Neural progenitor cell (in vitro differentiated cells): ENCODE measurements around the gene DYNLRB1. TPM values are rescaled to one million over a fixed set of nuclear protein-coding genes. Genes with fewer than 3 reads are reported as not detected.

Source experiments
- DNase-seq: peaks from one replicate; pipeline ENCODE4 v3.0.0-alpha.2; 2016; ENCODE audit warnings: low spot score
- H2AFZ ChIP-seq: fragments of 200-600 bp; sonication (generic); replicated peaks from 2 replicates; pipeline ENCODE4 v1.6.1; 2016; ENCODE audit warnings: antibody characterized with exemption
- H3F3A ChIP-seq: fragments of 200-600 bp; sonication (generic); 2 replicates; pipeline ENCODE4 v1.6.1; 2016; ENCODE audit warnings: antibody characterized with exemption, low read depth
- H3K27ac ChIP-seq: fragments of 200-600 bp; sonication (generic); 2 replicates; pipeline ENCODE4 v1.5.1; 2016; ENCODE audit warnings: mild to moderate bottlenecking
- H3K27me3 ChIP-seq: fragments of 200-600 bp; sonication (generic); 2 replicates; pipeline ENCODE4 v1.6.1; 2016; ENCODE audit warnings: mild to moderate bottlenecking, moderate library complexity
- H3K36me3 ChIP-seq: fragments of 200-600 bp; sonication (generic); 2 replicates; pipeline ENCODE4 v1.5.1; 2016
- H3K4me1 ChIP-seq: fragments of 200-600 bp; sonication (generic); 2 replicates; pipeline ENCODE4 v1.6.1; 2016; ENCODE audit warnings: mixed run types
- H3K4me2 ChIP-seq: fragments of 200-600 bp; sonication (generic); 2 replicates; pipeline ENCODE4 v1.6.1; 2016
- H3K4me3 ChIP-seq: fragments of 200-600 bp; sonication (generic); 2 replicates; pipeline ENCODE4 v1.5.1; 2016
- H3K79me2 ChIP-seq: fragments of 200-600 bp; sonication (generic); 2 replicates; pipeline ENCODE4 v1.6.1; 2016; ENCODE audit warnings: low read depth
- H3K9ac ChIP-seq: fragments of 200-600 bp; sonication (generic); 2 replicates; pipeline ENCODE4 v1.6.1; 2016
- H3K9me3 ChIP-seq: fragments of 200-600 bp; sonication (generic); 2 replicates; pipeline ENCODE4 v1.5.1; 2016; ENCODE audit warnings: low read depth
- H4K20me1 ChIP-seq: fragments of 200-600 bp; sonication (generic); 2 replicates; pipeline ENCODE4 v1.6.1; 2016; ENCODE audit warnings: low read depth
- H3K27ac Mint-ChIP-seq: 3 replicates; pipeline ENCODE4 v1.8.0; 2021; ENCODE audit warnings: mixed read lengths
- H3K27me3 Mint-ChIP-seq: 2 replicates; pipeline ENCODE4 v1.8.0; 2022; ENCODE audit warnings: low read depth, mild to moderate bottlenecking, inconsistent platforms, moderate library complexity, mixed read lengths; ENCODE audit not compliant: insufficient read depth
- H3K36me3 Mint-ChIP-seq: 3 replicates; pipeline ENCODE4 v1.8.0; 2021; ENCODE audit warnings: mixed read lengths
- H3K4me1 Mint-ChIP-seq: 3 replicates; pipeline ENCODE4 v1.8.0; 2021; ENCODE audit warnings: mixed read lengths
- H3K4me3 Mint-ChIP-seq: 3 replicates; pipeline ENCODE4 v1.8.0; 2021; ENCODE audit warnings: mild to moderate bottlenecking, moderate library complexity, mixed read lengths
- H3K9me3 Mint-ChIP-seq: 3 replicates; pipeline ENCODE4 v1.8.0; 2020; ENCODE audit warnings: mixed read lengths
- CTCF ChIP-seq: fragments of 200-600 bp; sonication (generic); IDR thresholded peaks from 2 replicates; pipeline ENCODE4 v1.5.1; 2017; ENCODE audit warnings: antibody characterized with exemption, mild to moderate bottlenecking
- EZH2 ChIP-seq: fragments of 200-600 bp; sonication (generic); IDR thresholded peaks from 2 replicates; pipeline ENCODE4 v1.6.1; 2017; ENCODE audit warnings: antibody characterized with exemption, mild to moderate bottlenecking, moderate library complexity
- EZH2phosphoT487 ChIP-seq: fragments of 200-600 bp; sonication (generic); IDR thresholded peaks from 2 replicates; pipeline ENCODE4 v1.6.1; 2017; ENCODE audit warnings: antibody characterized with exemption
- total RNA-seq: library from RNA; depleted of rRNA; stranded (reverse); fragments of >200 nt; gene quantifications from 2 replicates; pipeline ENCODE4 v1.2.3, GENCODE V29; 2015; ENCODE audit warnings: low replicate concordance

DYNLRB1 gene
- total RNA-seq, 1 donor from 2014 or later: 73.1 TPM

DNA sequence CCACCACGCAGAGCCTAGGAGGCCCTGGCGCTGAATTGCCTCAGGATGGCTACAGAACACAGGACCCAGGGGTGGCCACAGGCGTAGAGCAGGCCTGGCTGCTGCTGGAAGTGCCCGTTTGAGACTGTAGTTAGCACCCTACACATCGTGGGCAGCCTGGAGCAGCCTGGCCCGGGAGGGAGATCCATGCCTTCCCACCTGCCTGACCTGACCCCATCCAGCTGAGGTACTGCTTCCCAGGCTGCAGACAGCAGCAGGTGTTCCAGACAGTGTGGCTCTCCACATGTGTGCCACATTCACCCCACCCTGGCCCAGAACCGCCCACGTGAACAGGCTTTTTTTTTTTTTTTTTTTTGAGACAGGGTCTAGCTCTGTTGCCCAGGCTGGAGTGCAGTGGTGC, 21.4 kb downstream of the DYNLRB1 start:
- H3K27me3 ChIP-seq: no peaks in the 10 kb centered on the region
- H3K9ac ChIP-seq: no peak overlapping the region
- H3K4me1 ChIP-seq: no peaks in the 10 kb centered on the region
- H3K27me3 Mint-ChIP-seq: peaks cover 4% of the 10 kb centered on the region
- peaks cover 6% of the 10 kb centered on the region for H3K4me1 Mint-ChIP-seq
- no peaks in the 10 kb centered on the region for H3K9me3 ChIP-seq
- peaks cover 38% of the 10 kb centered on the region for H4K20me1 ChIP-seq
- peaks cover 3% of the 10 kb centered on the region for H3F3A ChIP-seq
- no peaks in the 10 kb centered on the region for H3K79me2 ChIP-seq
- no peaks in the 10 kb centered on the region for H3K36me3 ChIP-seq
- H3K4me3 Mint-ChIP-seq: no peak overlapping the region
- H3K4me2 ChIP-seq: no peak overlapping the region
- H3K36me3 Mint-ChIP-seq: peaks cover 37% of the 10 kb centered on the region
- no peak overlapping the region for H3K27ac Mint-ChIP-seq
- TF ChIP-seq EZH2phosphoT487 (no peak), EZH2 (no peak), CTCF (no peak)
- DNase-seq: no peak
- no peak overlapping the region for H2AFZ ChIP-seq
- no peak overlapping the region for H3K27ac ChIP-seq
- no peak overlapping the region for H3K4me3 ChIP-seq
- H3K9me3 Mint-ChIP-seq: no peaks in the 10 kb centered on the region

DNA sequence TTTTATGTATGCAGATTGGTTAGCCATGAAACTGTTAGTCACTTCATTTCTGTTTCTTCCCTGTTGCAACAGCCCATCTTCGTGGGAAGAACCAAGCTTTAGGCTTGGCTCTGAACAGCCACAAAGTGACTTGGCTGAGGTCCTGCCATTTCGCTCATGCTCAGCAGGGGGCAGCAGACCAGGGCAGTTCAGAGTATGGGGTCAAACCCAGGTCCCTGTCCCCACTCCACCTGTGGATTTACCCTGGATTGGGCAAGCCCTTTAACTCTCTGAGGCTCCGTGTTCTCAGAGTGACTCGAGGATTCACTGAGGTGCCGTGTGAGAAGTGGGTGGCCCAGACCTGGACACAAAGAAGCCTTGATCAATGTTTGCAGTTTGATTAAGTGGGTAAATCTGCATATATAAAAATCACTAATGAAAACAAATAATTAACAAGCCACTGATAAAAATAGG, 22.5 kb downstream of the DYNLRB1 start:
- peaks cover 4% of the 10 kb centered on the region for H3K27me3 Mint-ChIP-seq
- H3K9me3 ChIP-seq: no peaks in the 10 kb centered on the region
- H3K27me3 ChIP-seq: no peaks in the 10 kb centered on the region
- no peak overlapping the region for H3K27ac Mint-ChIP-seq
- peak; percentile 62 for DNase-seq
- H3K4me1 Mint-ChIP-seq: peaks cover 7% of the 10 kb centered on the region
- no peaks in the 10 kb centered on the region for H3K4me1 ChIP-seq
- no peaks in the 10 kb centered on the region for H3K9me3 Mint-ChIP-seq
- no peak overlapping the region for H3K9ac ChIP-seq
- H3K4me3 Mint-ChIP-seq: no peak overlapping the region
- H2AFZ ChIP-seq: no peak overlapping the region
- H3K36me3 Mint-ChIP-seq: peaks cover 38% of the 10 kb centered on the region
- H4K20me1 ChIP-seq: peaks cover 27% of the 10 kb centered on the region
- H3K36me3 ChIP-seq: no peaks in the 10 kb centered on the region
- no peaks in the 10 kb centered on the region for H3K79me2 ChIP-seq
- no peak overlapping the region for H3K4me3 ChIP-seq
- TF ChIP-seq CTCF (peak; percentile 79), EZH2 (no peak)
- H3F3A ChIP-seq: peaks cover 6% of the 10 kb centered on the region
- no peak overlapping the region for H3K4me2 ChIP-seq
- no peak overlapping the region for H3K27ac ChIP-seq

DNA sequence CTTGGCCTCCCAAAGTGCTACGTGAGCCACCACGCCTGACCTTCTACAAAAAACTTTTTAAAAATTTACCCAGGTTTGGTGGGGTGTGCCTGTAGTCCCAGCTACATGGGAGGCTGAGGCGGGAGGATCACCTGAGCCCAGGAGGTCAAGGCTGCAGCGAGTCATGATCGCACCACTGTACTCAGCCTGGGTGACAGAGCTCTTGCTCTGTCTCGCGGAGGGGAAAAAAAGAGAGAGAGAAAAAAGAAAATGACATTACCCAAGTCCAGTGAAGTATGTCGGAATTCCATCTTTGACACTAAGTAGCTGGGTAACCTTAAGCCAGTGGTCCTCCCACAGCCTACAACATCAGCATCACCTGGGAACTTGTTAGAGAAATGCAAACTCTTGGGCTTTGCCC, 23.5 kb downstream of the DYNLRB1 start:
- Histone ChIP-seq H3F3A (peaks cover 13% of the 10 kb centered on the region), H3K4me1 (peaks cover 4% of the 10 kb centered on the region), H3K9me3 (no peaks in the 10 kb centered on the region), H3K27ac (no peak overlapping the region), H2AFZ (no peak overlapping the region), H4K20me1 (peaks cover 27% of the 10 kb centered on the region), H3K4me3 (no peak overlapping the region), H3K36me3 (no peaks in the 10 kb centered on the region), H3K4me2 (no peak overlapping the region), H3K79me2 (no peaks in the 10 kb centered on the region), H3K27me3 (peaks cover 5% of the 10 kb centered on the region), H3K9ac (no peak overlapping the region)
- H3K9me3 Mint-ChIP-seq: no peaks in the 10 kb centered on the region
- no peak overlapping the region for H3K27ac Mint-ChIP-seq
- no peak overlapping the region for H3K4me3 Mint-ChIP-seq
- DNase-seq: no peak
- peaks cover 6% of the 10 kb centered on the region for H3K27me3 Mint-ChIP-seq
- peaks cover 32% of the 10 kb centered on the region for H3K36me3 Mint-ChIP-seq
- peaks cover 16% of the 10 kb centered on the region for H3K4me1 Mint-ChIP-seq
- TF ChIP-seq EZH2phosphoT487 (no peak), CTCF (no peak), EZH2 (no peak)
